ENCODE measurements around the gene NOTO.

GRCh38 chr2:73174941-73175662 lies 27.3 kb upstream of the NOTO start:
- TF ChIP-seq CTCF (IDR thresholded peaks at IDR 0.05), result no peak
- no peak for TF ChIP-seq POLR2A (IDR thresholded peaks at IDR 0.05)
- no peak for TF ChIP-seq POLR2AphosphoS5 (IDR thresholded peaks at IDR 0.05)
- TF ChIP-seq EP300 (IDR thresholded peaks at IDR 0.05), result no peak

Data from upper lobe of left lung (tissue), 4 donors.